HG02678 (cell line): ENCODE measurements around the gene CCDC78.

Experiments used
- ATAC-seq: cut with Tn5 transposase; IDR thresholded peaks from one replicate; pipeline ENCODE4 v1.9.1; 2021; ENCODE audit warnings: mild to moderate bottlenecking, moderate library complexity; ENCODE audit not compliant: unreplicated experiment

CCDC78 gene

DNA sequence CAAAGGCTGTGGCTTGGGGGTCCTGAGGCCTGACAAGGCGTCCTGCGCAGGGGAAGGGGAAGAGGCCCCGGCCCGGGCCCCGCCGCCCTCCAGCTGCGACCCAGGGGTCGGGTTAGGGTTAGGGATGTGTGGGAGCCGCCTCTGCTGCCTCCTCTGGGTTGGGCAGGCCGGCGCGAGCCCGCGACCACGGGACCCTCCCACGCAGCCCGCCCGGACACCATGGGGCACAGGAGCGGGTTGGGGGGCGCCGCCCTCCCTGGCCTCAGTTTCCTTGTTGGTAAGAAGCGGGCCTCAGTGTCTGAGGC lies 14.2 kb upstream of the CCDC78 start:
- no peak for ATAC-seq

DNA sequence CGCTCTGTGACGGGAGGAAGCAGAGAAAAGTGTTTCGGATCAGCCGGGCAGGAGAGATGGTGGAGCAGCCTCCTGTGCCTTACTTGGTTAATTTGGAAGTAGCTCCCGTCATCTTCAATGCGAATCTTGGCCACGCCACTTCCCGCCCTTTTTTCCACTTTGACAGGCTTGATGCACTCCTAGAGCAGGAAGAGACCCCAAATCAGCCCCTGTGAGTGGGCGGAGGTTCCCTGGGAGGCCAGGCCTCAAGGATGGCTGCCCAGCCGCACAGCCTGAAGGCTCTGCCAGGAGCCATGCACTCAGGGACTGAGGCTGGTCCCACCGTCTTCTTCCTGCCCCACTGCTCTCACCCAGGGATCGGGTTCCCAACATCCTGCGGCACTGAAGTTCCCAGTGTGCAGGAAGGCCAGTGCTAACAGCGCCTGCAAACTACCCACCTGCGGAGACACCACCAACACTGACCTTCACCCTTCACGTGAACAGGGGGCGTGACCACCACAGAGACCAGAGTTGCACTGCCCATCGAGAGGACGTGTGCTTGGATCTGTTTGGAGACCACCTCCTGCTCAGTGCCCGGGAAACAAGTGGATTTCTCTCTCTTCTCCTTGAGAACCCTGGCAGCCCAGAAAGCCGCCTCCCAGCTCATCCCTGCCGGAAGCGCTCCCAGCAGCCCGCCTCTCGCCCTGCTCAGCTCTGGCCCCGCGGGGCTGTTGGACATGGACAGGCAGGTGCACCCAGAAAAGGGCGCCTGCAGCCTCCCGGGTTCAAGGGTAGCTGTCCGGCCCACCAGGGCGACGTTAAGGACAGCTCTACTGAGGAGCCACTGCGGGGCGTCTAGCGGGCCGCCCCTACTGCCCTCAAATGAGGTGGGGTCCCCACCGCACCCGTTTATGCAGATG lies 13.6 kb upstream of the CCDC78 start:
- no peak for ATAC-seq

DNA sequence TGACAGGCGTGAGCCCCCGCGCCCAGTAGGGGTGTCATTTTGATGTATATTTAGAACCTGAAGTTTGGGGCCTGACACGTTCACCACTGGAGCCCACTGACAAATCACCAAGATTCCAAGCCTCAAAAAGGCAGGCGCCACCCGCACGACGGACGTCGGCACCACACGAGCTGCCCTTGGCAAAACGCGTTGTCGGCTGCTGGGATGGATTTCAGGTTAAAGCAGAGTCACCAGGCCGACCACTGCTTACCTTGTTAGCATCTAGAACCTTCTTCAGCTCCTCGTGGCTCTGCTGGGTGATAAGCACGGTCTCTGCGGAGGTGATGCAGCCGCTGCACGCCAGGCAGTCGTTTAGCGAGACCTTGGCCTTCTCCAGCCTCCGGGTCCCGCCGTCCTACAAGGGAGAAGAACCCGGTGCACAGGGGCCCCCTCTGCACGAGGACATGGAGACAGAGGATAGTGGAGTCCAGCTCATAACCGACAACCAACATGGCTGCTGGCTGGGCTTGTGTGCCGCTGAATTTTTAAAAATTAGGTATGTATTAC lies 10.8 kb upstream of the CCDC78 start:
- ATAC-seq = no peak

DNA sequence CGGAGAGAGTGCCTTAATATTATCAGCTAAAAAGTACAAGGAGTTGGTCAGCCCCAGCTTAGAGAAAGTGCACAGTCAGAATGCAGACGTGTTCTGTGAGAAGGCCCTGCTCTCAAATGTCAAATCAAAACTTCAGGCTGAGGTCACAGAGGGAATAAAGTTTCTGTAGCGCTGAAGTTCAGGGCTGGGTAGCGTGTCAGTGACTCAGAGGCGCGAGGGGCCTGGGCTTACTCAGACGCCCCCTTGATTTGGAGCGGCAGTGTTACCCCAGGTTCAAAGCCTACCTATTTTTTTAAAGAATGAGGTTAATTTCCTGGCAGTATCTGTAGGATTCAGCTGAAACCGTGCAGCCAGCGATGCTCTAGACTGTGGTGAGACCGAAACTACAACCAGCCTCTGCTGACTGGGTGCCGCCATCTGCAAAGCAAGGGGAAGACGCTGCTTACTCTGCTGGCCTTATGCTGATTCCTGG lies 9.8 kb upstream of the CCDC78 start:
- ATAC-seq = no peak

DNA sequence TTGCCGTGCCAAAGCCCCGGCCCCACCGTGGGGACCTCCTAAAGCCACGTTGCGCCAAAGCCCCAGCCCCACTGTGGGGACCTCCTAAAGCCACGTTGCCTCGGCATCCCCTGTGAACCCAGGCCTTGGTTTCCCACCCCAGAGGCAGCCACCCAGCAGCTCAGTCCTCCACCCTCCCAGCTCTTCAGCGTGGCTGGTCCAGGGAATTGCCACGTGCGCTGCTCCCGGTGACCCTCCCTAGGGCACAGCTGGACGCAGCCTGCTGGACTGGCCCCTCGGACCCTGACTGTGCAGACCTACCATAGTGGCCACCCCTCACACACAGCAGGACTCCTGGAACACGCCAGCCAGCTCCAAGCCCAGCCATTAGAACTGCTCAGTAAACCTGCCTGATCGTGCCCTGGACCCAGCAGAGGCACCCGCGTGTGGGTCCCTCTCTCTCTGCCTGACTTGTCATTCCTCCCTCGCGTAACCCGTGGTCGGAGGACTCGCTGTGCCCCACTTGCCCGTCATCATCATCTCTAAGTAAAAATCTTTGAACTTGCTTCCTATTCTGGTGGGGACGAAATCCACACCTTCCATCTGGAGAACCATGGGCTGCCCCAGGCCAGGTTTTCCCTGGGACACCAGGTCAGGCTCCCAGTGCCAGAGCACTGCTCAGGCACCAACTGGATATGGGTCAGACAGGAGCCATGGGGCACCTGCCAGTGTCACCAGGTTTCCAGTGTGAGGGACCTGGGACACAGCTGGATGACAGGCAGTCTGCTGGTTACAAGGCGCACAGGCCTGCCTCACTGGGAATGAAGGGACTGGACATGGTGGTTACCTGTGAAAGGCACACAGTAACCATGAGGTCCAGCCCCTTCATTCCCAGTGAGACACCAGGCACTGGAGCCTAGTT lies 9.0 kb upstream of the CCDC78 start:
- ATAC-seq = no peak

DNA sequence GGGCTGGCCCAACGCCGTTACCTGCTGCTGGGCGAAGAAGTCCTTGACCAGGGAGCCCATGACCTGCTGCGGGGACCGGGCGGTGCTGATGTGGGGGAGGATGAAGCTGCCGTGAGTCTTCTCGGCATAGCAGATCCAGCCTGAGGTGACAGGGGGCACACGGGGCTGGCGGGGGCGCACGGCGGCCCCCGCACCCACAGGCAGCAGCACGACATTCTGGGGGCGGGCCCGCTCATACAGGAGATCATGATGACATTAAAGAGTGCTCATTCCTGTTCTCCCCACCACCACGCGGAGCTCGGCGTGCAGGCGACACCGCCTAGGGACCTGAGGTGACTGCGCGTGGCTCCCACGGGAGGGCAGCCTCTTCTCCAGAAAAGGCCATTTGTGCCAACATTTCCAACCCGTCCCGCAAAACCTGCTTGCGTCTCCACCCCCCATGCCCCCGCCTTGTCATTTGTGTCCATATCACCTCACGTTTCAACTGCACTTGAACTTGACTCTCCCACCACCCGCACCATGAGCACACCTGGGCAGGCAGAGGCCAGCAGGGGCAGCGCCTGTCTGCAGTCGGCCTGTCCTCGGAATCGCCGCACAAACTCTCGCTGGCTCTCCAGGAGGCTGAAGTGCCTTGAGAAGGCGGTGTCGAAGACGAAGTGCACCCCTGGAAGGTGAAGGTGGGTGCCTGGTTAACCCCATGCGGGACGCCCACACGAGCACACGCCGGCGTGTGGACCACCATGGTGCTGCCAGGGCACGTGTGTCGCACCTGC lies 8.2 kb upstream of the CCDC78 start:
- no peak for ATAC-seq

DNA sequence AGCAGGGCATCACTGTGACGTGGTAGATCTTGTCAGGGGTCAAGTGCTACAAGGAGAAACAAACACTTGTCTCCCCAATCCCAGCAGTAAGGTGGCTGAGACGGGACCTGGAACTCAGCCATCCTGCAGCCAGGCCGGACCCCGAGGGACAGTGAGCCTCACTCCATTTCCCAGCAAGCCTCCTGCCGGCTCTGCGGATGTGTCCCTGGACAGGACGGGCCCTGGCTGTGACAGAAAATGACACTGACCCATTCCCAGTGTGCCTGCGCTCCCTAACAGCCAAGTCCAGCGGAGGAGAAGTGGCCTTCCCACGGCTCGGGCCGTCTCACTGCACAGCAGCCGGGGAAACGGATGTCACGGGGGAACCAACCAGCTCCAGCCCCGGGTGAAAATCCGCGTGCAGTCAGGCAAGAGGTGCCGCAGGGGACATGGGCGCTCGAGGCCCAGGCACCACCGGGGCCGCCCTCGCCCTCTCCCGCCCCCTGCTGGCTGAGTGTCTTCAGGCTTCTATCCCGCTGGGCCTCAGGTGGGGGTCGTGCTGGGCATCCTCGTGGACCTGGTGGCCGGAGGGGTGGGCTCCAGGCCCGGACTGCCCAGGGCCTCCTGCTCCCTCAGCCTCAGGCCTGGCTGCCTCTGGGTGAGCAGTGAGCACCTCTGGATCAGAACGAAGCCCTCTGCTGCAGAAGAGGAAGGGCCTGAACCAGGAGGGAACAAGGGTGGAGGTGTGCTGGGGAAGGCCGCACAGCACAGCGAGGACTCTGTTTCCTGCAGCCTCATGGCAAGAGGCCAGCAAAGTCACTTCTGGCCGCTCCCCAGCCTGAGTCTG lies 7.4 kb upstream of the CCDC78 start:
- no peak for ATAC-seq

DNA sequence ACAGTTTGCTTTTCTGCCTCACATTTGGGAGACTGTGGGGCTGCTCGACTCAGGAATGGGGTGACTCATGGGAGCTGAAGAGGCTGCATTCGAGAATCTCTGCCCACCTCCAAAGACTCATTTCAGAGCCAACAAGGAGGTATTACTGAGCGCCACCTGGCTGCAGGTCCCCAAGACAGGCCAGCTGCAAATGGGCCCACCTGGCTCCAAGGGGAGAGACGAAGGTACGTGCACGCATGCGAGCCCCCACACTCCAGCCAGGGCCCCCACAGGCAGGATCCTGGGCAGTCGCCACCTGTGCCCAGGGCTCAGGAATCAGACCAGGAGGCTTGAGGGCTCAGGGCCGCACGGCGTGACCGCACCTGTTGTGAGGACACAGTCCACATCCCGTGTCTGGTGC lies 6.7 kb upstream of the CCDC78 start:
- no peak for ATAC-seq

DNA sequence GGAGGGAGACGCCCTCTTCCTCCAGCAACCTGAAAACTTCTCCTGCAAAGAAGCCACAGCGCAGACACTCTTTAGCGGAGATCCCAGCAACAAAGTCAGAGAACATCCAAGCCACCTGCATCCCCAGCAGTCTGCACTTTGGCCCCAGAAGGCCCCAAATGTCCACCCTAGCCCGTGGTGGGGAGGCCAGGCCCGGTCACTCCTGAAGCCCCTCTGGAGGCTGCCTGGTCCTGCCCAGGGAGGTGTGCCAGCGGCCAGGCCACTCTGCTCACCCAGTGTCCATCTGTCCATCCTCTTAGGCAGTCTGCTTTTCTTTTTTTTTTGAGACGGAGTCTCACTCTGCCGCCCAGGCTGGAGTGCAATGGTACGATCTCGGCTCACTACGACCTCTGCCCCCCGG lies 6.1 kb upstream of the CCDC78 start:
- no peak for ATAC-seq

DNA sequence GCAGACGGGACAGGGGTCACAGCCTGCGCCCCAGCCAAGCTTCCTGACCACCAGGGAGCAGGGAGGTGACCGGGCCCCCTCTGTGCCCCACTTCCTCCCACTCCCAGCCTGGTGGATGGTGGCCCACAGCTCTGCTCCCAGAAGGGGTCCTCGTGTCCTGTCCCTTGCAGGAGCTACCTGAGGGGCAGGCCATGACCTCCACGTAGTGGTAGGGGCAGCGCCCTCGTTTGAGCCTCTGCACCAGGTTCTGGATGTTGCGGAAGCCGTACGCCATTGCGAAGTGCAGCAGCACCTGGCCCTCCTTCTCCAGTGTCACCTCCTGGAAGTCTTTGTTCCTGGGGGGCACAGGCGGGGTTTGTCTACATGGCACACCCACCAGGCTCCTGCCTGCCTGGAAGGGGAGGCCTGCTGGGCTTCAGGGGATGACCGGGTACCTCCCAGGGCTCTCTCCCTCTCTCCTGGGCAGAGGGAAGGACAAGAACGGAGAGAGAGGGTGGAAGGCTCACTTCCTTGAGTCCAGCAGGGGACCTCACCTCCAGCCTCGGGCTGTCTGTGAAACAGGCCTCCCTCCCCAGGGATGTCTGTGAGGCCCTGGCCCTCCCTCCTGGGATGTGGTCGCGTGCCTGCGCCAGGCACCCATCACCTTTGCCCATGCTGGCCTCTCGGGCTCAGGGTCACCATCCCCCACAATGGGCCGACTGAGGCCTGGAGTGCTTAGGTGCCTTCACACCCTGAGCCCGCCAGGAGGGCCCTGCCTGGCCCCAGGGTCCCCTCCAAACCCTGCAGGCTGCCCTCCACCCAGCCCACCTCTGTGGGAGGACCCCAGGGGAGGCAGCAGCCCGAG lies 4.6 kb upstream of the CCDC78 start:
- no peak for ATAC-seq

DNA sequence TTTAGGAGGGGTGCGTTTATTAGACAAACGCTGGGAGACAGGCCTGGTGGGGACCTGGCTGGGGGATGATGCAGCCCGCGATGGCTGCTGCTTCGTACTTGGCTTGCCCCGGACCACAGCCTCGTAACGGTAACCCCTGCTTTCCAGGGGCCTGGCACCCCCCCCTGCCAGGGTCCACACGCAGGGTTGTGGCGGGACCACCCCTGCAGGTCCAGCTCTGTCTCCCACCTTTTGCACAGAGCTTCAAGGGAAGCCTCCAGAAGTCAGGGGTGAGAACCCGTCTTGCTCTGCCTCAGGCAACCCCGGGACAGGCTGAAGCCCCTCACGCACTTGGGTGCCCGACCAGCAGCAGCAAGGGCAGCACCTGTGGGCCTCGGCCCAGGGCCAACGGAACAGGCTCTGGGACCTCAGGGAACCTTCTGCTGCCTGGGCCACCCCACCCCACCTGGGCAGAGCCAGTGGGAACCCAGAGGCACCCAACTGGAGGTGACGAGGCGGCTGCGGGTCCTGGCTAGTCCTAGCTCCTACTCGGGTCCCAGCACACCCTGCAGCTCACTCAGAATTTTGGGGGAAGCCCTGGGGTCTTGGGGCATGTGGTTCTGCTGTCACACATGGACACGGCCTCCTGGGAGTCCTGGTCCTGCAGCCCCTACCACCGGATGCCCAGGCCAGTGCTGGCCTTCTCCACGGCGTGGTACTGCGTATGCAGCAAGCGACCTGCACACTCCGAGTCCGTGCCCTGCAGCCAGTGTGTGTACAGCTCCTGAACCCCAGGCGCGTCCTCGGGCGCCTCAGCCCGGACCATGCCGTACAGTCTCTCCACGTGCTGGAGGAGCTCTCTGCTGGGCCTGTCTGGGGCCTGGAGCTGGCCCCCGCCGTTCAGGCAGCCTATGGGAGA lies 3.8 kb upstream of the CCDC78 start:
- no peak for ATAC-seq

DNA sequence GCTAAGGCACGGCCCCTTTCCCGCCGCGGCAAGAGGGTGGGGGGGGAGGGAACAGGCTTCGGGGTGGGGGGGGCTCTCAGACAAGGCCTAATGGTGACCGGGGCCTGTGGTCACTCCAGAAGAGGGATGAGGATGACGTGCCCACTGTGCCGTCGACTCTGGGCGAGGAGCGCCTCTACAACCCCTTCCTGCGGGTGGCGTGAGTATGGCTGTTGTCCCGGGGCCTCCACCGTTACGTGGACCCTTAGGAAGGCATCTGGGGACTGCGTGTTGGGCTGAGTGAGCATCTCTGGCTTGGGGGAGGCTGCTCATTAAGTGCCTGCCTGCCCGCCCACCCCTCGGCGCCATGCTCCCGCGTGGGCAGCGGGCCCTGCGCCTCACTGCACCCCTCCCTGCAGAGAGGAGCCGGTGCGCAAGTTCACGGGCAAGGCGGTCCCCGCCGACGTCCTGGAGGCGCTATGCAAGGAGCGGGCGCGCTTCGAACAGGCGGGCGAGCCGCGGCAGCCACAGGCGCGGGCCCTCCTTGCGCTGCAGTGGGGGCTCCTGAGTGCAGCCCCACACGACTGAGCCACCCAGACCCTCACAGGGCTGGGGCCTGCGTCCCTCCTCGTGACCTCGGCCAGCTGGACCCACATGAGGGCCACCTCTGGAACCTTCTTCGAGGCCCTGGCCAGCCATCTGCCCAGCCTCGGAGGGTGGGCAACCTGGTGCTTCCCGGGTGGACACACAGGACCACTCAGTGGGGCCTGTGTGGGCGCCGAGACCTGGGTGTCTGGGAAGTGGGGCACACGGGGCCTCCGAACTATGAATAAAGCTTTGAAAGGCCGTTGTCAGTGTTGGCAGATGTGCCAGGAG lies 2.9 kb upstream of the CCDC78 start:
- no peak for ATAC-seq

DNA sequence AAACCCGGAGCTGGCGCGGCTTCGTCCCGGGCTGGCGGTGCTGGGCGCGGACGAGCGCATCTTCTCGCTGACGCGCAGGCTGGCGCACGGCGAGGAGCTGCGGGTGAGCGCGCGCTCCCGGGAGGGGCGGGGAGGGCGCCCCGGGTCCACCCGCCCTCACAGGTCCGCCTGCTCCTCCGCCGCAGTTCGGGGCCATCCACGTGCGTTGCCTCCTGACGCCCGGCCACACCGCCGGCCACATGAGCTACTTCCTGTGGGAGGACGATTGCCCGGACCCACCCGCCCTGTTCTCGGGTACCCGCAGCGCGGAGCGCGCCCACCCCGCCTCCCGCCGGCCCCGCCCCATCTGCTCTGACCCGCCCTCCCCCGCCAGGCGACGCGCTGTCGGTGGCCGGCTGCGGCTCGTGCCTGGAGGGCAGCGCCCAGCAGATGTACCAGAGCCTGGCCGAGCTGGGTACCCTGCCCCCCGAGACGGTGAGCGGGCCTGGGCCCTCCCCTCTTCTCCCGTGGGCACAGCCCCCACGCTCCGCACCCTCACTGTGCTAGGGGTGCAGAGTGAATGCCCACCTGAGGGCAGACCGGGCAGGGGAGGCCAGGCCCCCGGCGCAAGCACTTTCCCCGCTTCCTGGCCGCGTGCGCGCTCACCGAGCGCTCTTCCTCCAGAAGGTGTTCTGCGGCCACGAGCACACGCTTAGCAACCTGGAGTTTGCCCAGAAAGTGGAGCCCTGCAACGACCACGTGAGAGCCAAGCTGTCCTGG lies 2.1 kb upstream of the CCDC78 start:
- peak; percentile 31 for ATAC-seq

DNA sequence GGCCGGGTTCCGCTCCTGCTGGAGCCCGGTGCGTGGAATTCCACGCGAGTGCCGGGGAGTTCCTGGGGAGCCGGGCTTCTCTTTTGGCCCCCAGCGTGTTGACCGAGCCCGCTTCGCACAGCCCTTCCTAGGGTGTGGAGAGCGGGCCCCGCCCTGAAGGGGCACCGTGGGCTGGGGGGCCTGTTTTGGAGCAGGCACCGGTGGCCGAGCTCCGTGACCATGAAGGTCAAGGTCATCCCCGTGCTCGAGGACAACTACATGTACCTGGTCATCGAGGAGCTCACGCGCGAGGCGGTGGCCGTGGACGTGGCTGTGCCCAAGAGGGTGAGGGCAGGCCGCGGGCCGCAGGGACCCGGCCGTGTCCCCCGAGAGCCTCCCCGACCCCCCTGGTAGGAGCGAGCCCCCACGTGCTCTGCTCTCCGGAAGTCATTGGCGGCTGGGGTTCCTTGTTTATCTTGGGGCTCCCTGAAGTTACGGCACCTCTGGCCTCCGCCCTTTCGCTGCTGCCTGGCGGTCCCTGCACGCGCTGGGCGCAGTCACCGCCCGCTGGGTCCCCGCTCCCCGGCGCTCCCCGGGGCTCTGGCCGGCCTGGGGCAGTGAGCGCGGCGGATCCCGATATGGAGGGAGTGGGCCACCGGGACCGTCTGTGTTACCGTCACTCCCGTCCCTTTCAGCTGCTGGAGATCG lies 1.2 kb upstream of the CCDC78 start:
- peak; percentile 7 for ATAC-seq

DNA sequence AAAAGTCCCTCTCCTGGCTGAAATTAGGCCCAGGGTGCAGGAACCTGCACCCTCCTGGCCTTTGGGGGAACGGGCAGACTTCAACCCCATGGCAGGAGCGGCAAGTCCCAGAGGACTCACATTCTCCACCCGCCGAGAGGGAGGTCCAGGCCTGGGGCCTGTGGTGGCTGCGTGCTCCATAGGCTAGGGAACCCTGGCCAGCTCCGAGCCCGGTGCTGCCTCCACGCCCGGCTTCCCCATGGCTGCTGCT lies 130 bp downstream of the CCDC78 start:
- no peak for ATAC-seq

DNA sequence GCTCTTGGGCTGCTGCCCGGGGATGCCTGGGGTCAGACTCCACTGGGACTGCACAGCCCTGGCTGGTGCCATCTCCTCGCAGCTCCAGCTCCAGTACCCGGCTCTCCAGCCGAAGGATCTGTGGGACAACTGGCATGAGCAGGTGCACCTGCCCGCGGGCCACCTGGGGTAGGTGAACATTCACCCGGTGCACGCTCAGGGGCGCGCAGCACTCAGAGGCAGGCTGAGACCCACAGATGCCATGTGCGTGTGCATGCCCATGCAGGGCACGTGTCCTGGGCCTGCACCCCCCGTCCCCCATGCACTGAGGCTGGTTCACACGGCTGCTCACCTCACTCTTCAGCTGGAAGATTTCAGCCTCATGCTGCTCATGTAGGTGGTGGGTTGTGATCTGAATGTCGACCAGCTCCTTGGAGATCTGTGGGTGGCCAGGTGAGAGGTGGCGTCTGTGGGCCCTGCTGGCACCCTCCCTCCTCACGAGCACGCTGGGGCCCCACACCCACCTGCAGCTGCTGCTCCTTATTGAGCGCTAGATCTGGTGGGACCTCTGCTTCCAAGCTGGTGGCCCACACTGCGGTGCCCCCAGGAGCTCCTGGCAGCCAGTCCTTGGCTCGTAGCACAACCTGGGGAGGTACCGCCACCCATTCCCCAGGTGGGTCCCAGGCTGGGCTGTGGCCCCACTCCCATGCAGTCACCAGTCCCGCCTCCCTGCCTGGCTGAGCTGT lies 618 bp downstream of the CCDC78 start:
- no peak for ATAC-seq
